GM19372 (cell line): ENCODE data around the gene GPRC5D.

Experiments
- ATAC-seq: cut with Tn5 transposase; IDR thresholded peaks from one replicate; pipeline ENCODE4 v1.9.1; 2021; ENCODE audit warnings: mild to moderate bottlenecking, low read depth, moderate library complexity; ENCODE audit not compliant: unreplicated experiment

Gene GPRC5D

DNA sequence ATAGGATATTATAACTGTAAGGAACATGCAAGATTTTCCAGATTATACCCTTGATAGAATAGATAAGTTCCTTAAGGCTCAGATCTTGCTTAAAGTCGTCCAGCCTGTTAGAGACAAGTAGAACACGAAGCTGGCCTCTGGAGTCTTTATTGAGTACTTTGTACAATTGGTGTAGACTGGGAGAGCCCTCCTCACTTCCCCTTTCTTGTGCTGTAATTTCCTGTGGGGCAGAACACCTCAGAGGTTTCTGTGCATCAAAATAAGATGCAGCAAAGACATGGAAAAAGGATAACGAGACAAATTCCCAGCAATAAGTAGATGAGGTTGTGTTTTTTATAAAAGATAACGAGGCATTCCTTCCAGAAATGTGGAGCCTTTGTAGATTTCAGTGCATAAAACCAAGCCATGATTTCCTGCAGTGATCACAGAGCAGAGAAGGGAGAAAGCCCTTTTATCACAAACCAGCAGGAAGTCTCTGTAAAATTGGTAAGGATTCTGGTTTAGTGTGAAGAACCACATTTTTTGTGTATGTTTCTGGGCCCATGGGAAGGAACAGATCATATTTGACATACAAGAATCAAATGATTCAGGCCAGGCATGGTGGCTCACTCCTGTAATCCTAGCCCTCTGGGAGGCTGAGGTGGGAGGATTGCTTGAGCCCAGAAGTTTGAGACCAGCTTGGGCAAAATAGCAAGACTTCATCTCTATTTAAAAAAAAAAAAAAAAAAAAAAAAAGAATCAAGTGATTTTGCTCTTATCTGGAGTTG, 42.6 kb downstream of the GPRC5D start:
- no peak for ATAC-seq

DNA sequence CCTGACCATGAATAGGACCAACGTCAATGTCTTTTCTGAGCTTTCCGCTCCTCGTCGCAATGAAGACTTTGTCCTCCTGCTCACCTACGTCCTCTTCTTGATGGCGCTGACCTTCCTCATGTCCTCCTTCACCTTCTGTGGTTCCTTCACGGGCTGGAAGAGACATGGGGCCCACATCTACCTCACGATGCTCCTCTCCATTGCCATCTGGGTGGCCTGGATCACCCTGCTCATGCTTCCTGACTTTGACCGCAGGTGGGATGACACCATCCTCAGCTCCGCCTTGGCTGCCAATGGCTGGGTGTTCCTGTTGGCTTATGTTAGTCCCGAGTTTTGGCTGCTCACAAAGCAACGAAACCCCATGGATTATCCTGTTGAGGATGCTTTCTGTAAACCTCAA, 43.3 kb downstream of the GPRC5D start:
- no peak for ATAC-seq

DNA sequence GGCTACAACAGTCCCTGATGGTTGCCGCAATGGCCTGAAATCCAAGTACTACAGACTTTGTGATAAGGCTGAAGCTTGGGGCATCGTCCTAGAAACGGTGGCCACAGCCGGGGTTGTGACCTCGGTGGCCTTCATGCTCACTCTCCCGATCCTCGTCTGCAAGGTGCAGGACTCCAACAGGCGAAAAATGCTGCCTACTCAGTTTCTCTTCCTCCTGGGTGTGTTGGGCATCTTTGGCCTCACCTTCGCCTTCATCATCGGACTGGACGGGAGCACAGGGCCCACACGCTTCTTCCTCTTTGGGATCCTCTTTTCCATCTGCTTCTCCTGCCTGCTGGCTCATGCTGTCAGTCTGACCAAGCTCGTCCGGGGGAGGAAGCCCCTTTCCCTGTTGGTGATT, 43.7 kb downstream of the GPRC5D start:
- ATAC-seq: no peak

DNA sequence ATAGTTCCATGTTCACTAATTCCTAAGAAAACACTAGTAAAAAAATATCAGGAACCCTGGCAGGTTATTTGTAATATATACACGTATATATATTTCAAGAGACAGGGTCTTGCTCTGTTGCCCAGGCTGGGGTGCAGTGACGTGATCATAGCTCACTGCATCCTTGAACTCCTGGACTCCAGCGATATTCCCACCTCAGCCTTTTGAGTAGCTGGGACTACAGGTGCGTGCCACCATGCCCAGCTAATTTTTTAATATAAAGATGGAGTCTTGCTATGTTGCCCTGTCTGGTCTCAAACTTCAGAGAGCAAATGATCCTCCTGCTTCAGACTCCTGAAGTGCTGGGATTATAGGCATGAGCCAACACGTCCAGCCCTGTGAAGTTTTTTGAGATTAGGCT, 44.4 kb downstream of the GPRC5D start:
- ATAC-seq: no peak

DNA sequence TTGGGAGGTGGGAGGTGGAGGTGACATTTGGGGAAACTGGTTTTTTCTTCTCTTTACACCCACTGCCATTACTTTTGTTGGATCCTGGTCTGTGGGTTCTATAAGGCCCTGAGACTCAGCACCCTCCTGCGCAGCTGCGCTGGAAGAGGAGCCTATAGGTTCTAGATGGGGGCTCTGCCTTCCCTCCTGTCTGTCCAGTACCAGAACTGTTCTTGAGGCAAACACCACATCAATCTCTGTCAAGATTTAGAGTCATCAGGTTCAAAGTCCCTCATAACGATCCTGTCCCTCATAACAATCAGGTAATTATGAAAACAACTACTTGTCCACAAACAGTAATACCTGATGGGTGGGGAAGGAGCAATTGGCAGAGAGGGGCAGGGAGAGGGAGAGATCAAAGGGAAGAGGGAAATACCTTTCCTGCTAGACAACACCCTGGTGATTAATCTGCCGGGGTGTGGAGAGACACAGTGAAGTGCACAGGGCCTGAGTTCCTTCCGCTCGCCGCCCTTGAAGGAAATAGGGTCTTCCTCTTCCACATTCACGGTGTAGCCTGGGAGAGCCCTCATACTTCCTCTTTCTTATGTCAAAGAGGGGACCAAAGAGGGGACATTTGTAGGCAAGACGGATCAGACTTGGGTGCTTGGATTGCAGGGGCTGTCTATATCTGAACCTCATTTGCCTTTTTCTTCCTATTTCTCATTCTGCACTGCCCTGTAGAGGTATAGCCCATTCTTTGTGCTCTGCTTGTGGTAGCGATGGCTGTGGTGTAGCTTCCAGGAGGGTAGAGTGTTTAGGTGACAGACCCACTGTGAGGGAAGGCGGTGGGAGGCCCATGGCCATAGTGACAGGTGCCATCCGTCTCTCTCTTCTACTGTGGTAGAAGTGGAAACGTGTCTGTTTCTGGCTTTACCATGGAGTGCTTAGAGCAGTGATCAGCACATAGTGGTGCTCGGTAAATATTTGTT, 48.0 kb downstream of the GPRC5D start:
- no peak for ATAC-seq

- no peak for ATAC-seq
These were observed 49.9 kb downstream of the GPRC5D start for GRCh38 chr12:12902036-12902435.

DNA sequence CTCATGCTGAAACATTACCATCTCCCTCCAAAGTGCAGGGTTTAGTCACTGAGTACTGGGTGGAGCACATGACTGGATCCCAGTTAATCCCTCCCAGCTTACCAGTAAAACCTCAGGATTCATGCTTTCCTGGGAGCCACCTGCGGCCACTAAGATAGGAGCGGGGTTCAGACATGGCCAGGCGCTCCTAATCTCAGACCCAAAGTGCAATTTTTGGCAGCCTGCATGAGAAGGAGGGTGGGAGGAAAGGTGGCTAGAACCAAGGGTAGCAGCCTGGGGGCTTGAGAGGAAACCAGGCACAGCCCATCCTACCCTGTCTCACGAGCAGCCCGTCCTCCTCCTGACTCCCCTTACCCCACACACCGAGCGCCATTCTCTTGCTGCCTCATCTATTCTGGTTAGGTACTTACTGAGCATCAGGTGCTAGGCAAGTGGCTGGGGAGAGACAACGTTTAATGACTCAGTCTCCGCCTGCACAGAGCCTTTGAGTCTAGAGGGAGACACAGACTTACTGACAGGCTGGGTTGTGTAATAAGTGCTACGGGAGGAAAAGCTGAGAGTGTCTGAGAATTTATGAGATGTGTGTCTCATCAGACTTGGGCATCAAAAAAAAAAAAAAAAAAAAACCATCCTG, 50.7 kb downstream of the GPRC5D start:
- no peak for ATAC-seq

DNA sequence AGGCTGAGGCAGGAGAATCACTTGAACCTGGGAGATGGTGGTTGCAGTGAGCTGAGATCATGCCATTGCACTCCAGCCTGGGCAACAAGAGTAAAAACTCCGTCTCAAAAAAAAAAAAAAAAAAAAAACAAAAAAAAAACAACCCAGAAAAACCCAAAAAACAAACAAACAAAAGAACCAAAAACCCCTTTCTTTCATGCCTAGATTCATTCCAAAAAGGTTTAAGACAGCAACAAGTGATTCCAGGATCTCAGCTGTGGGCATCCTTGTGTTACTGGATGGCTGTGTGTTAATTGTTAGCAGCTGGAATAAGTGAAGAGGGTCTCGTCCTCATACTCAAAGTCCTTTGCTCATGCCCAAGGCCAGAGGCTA, 51.2 kb downstream of the GPRC5D start:
- ATAC-seq: no peak

GRCh38 chr12:12899530-12900380, 52.2 kb downstream of the GPRC5D start:
- ATAC-seq: no peak

- ATAC-seq: no peak
These were observed 53.0 kb downstream of the GPRC5D start for GRCh38 chr12:12898911-12899511.

GRCh38 chr12:12898136-12898717, 53.7 kb downstream of the GPRC5D start:
- no peak for ATAC-seq

DNA sequence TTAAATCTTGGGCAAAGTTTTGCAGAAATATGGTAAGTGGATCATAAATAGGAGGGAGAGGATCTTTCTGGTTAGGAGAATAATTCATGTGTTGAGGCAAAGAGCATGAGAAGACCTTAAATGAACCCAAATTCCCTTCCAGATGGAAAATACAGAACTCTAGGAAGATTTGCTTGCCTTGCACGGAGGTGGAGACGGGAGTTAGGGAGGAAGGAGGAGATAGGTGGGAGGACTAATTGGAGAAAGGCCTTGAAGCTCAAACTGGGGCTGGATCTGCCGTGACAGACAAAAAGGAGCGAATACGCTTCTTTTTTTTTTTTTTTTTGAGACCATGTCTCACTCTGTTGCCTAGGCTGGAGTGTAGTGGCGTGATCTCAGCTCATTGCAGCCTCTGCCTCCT, 54.7 kb downstream of the GPRC5D start:
- ATAC-seq: no peak

GRCh38 chr12:12896260-12896659, 55.7 kb downstream of the GPRC5D start:
- ATAC-seq: no peak

DNA sequence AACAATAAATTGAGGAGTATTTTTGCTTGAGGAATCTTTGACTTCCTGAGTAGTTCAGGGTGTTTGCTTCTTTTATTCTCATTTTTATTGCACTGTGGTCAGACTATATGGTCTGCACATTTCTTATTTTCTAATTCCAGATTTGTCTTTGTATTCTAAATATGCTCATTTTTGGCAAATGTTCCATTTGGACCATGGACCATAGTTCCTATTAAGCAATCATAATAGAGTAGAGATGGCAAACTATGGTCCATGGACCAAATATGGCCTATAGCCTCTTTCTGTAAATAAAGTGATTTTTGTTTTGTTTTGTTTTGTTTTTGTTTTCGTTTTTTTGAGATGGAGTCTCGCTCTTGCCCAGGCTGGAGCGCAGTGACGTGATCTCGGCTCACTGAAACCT, 58.5 kb downstream of the GPRC5D start:
- no peak for ATAC-seq

- no peak for ATAC-seq
These were observed 59.3 kb downstream of the GPRC5D start for GRCh38 chr12:12892681-12893141.

- ATAC-seq: no peak
These were observed 60.1 kb downstream of the GPRC5D start for GRCh38 chr12:12891881-12892355.

DNA sequence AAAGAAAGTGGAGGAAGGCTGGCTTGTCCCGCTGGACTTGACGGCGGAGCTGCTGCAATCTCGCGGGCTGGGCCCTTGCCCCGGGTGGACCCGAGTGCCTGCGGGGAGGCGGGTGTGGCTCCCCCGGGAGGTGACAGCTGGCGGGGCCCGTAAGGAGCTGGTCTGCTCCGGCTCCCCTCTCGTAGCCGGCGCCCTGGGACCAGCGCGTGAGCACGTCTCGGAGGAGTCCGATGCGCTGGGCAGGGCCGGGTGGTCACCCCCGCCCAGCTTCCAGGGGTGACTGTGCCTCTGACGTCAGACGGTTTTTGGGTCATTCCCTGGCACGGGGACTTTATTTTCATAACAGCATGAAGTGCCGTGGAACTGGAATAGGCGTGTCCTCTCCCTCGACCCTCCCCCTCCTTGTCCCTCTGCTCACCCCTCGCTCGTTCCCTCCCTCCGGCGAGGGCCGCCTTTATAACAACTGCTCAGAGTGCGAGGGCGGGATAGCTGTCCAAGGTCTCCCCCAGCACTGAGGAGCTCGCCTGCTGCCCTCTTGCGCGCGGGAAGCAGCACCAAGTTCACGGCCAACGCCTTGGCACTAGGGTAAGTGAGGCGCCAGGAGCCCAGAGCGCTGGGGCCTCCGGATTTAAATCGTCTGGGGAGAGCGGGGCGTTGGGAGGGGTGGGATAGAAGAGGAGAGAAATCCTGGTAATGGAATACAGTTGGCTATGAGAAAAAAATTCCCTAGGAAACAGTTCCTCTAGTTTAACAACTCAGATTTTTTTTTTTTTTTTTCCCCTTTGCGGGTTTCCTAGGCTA, 60.7 kb downstream of the GPRC5D start, which contains the start of gene GPRC5A:
GPRC5A (plus strand) TSS at position 483 of the 801 bp plus-strand sequence. CDS start 16,688 bp downstream, outside the sequence.
- no peak for ATAC-seq
